Stimulated activated CD4-positive, alpha-beta T cell treated with anti-CD3 and anti-CD28 coated beads, Interleukin-2, amount 100 ng/mL, for 48 hours (primary cell): ENCODE data around the gene NEK11.
"Not testable (repeated sequence)": the region's sequence is repeated elsewhere in the genome, so short reads cannot be mapped to it uniquely, and the experiment has no call there.

Source experiments
- DNase-seq, 2 donors: peaks; one replicate each; pipeline ENCODE4 v3.0.0-alpha.2; 2020

The NEK11 gene

DNA sequence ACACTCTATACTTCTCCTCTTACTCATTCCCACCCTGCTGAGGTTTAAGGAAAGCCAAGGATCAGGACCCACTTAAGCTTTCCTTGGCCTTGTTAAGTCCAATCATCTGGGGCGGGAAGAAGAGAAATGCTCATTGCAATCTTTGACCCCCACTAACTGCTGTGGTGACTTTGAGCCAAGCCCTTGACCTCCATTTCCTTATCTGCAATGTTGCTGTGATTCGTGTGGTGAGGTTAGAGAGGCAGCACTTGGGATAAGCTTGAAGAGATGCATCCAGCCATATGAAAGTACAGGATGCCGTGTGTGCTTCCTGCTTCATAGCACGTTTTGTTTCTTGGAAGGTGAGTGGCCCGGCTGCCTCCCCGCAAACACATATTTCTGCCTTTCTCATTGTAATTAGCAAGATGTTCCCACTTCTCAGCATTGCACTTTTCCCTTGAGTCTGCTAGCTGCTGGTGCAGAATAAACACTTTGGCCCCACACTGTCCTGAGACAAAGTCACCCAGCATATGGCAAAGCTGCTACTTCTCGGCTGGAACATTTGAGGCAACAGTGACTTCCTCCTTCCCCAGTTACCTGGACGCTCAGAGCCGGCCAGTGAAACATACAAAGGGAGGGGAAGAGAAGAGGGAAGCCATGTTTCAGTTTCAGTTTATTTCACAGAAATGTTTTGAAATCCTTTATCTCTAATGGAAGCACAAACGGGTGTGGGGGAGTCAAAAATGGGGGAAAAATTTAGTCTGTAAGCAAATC lies 344.4 kb downstream of the NEK11 start:
- DNase-seq, result no peak

DNA sequence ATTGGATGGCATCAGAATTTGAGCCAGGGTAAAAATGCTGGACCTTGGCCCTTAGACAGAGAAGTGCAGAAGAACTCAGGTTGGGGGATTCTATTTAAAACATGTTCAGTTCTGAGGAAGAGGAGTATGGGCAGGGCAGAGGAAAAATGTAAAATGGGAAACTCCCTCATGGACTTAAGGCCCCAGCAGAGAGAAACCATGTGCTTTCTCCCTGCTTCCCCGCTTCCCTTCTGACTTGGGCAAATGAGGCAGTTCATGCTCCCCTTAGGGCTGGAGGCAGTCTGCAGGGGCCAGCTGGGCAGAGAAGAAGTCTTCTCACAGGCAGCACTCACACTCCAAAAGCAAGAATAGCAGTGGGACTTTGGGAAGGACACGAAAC lies 345.0 kb downstream of the NEK11 start:
- DNase-seq, result no peak

DNA sequence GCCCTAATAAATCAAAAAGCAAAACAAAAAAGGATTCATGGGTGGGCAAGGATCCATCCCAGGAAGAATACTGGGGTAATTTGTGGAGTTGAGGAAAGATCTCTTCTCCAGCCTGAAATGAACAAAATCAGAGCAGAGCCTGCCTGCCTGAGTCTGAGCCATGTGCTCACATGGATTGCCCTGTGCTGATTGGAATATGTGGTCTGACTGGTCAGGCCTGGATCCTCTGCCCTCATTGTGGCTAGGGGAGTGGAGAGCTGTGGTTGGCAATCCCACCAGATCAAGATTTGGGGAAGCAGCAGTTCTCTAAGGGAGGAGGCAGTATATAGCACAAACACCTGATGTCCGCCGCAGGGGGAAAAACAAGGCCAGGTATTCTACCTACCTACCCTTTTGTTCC lies 348.1 kb downstream of the NEK11 start:
- DNase-seq, result no peak

DNA sequence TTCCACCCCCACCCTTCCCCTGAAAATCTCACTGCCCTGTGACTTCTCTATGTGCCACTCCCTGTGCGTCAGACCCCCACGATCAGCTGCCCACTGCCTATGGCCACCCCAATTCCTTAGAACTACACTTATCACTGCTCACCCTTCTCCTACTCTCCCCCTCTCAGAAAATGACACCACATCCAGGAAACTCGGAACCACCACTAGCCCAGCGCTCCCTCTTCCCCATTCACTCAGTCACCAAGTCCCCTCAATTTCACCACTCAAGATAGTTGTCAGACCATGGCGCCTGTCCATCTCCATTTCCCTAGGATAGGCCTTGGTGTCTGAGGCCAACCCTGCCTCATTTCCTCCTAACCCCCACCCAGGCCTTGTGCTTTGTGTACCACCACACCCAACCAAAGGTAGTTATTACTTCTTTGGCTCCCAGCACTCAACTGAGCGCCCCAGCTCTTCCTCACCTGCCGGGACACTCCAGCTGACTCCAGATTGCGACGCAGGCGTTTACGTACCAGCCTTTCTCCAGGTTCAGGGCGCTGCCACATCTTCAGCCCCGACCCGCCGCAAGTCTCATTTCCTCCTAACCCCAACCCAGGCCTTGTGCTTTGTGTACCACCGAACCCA lies 354.3 kb downstream of the NEK11 start:
- DNase-seq, result not testable (repeated sequence)

- DNase-seq, result peak; percentile 94 to 96
Measured at GRCh38 chr3:131381445-131382291, 355.0 kb downstream of the NEK11 start, which contains the start of gene NUDT16. Gene NUDT16 (plus strand): TSS chr3:131381774. CDS start chr3:131381805, 31 bp downstream.

DNA sequence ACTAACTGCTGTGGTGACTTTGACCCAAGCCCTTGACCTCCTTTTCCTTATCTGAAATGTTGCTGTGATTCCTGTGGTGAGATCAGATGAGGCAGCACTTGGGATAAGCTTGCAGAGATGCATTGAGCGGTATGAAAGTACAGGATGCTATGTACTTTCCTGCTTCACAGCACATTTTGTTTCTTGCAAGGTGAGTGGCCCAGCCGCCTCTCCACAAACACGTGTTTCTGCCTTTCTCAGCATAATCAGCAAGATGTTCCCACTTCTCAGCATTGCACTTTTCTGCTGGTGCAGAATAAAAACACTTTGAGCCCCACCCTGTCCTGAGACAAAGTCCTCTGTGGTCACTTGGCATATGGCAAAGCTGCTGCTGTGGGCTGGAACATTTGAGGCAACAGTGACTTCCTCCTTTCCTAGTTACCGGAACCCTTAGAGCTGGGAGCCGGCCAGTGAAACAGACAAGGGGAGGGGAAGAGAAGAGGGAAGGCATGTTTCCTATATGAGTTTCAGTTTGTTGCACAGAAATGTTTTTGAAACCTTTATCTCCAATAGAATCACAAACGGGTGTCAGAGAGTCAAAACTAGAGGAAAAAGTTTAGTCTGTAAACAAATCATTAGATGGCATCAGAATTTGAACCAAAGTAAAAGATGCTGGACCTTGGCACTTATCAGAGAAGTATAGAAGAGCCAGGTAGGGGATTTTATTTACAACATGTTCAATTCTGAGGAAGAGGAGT lies 359.9 kb downstream of the NEK11 start:
- DNase-seq, result no peak

GRCh38 chr3:131387796-131388489 lies 361.3 kb downstream of the NEK11 start:
- DNase-seq, result no peak

- DNase-seq, result no peak
Measured at GRCh38 chr3:131388490-131388799, 361.8 kb downstream of the NEK11 start.

DNA sequence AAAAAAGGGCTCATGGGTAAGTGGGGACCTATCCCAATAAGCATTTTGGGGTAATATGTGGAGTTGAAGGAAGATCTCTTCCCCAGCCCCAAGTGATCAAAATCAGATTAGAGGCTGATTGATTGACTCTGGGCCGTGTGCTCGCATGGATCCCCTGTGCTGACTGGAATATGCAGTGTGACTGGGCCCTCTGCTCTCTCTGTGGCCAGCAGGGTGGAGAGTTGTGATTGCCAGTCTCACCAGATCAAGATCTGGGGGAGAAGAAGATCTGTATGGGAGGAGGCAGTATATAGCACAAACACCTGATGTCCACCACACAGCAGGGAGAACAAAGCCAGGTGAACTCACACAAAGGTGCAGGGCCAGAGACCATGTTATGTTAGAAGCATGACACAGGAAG lies 363.7 kb downstream of the NEK11 start:
- no peak for DNase-seq

- DNase-seq, result no peak
Measured at GRCh38 chr3:131393051-131393450, 366.4 kb downstream of the NEK11 start.

GRCh38 chr3:131393868-131394267 lies 367.2 kb downstream of the NEK11 start:
- DNase-seq, result no peak

GRCh38 chr3:131394400-131394799 lies 367.7 kb downstream of the NEK11 start:
- no peak for DNase-seq

GRCh38 chr3:131396170-131396569 lies 369.5 kb downstream of the NEK11 start:
- DNase-seq, result no peak

DNA sequence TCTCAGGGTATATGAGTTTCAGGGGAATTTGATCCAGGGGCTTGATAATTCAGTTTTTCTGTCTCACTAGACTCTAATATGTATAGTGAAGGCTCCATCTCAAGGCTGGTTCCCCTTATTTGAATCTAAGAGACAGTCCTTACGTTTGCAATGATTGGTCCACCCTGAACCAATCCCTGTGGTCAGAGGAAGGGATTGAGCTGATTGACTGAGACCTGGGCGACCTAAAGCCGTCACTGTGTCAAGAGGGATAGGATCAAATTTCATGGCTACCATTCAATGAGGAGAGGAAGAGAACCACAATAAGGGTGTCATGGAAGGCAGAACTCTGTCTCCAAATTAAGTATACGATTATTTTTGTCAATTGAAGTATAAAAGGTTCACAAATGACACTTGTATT lies 371.2 kb downstream of the NEK11 start:
- DNase-seq, result no peak
